ENCODE data around the gene AMH.

- no peak for TF ChIP-seq CTCF (IDR thresholded peaks at IDR 0.05)
- TF ChIP-seq POLR2A (IDR thresholded peaks at IDR 0.05): no peak
Observed at GRCh38 chr19:2201473-2202148, 47.5 kb upstream of the AMH start.
